ENCODE data around the gene ZFYVE9. TPM values are rescaled to one million over a fixed set of nuclear protein-coding genes. Genes with fewer than 3 reads are reported as not detected.

The ZFYVE9 gene
- total and polyA plus RNA-seq, 9 of the 15 experiments (the other 6 are each of a cell fraction or from before 2014, with no cell fraction given) = 0.52 to 14.4 (median 8.9) TPM

- peak; percentile 48 for TF ChIP-seq TFE3 (CRISPR knock-in tag; IDR thresholded peaks at IDR 0.05)
These were observed 49.6 kb downstream of the ZFYVE9 start (continued) for GRCh38 chr1:52191395-52191965.

GRCh38 chr1:52192024-52192423 lies 50.1 kb downstream of the ZFYVE9 start:
- ChIA-PET CTCF (ENCODE audit: low intra/inter-chr PET ratio) (no interaction called here), POLR2A (interaction anchor here (0.7 kb wide), 1 partner anchor 44 kb away, joined by 3 read pairs; no protein-coding TSS in a partner anchor)
- Histone ChIP-seq H2AFZ (ENCODE audit: low read depth, low read length) (no peak overlapping the region), H3K9ac (ENCODE audit: insufficient read depth in 1 of 2, low read depth in 2 of 2, low read length in 2 of 2) (no peak overlapping the region), H3K9me3 (replicated peaks; ENCODE audit: control insufficient read depth, insufficient read depth, low read depth, low read length) (no peaks in the 10 kb centered on the region), H3K36me3 (ENCODE audit: control insufficient read depth, insufficient read depth, low read length) (no peaks in the 10 kb centered on the region), H3K27me3 (ENCODE audit: control insufficient read depth in 2 of 2, insufficient read depth in 2 of 2, low read length in 2 of 2) (no peaks in the 10 kb centered on the region), H3K4me3 (no peak overlapping the region), H3K27ac (ENCODE audit: extremely low read depth, low read depth, low read length) (no peak overlapping the region), H4K20me1 (replicated peaks; ENCODE audit: control insufficient read depth, insufficient read depth, low read length) (no peaks in the 10 kb centered on the region), H3K79me2 (ENCODE audit: control insufficient read depth, insufficient read depth, low read length) (no peaks in the 10 kb centered on the region), H3K4me1 (replicated peaks in 1 of 2; ENCODE audit: control insufficient read depth in 2 of 2, insufficient read depth in 2 of 2, low read length in 2 of 2) (peaks cover 3 to 9% of the 10 kb centered on the region in 2 experiments; a peak in 3 of 5 replicates), H3K9me1 (ENCODE audit: control insufficient read depth, insufficient read depth, low read length) (no peaks in the 10 kb centered on the region), H3K4me2 (ENCODE audit: insufficient read depth, low read length) (no peak overlapping the region)
- DNase-seq (ENCODE audit: extremely low read depth in 1 of 4, low spot score in 3 of 4) (no peak), FAIRE-seq (no peak), ATAC-seq (no peak; the same call in 1 of the 3 replicates)
- 36% methylated on average over 2 of the region's 2 CpGs for WGBS (ENCODE audit: insufficient coverage, low coverage, missing lambda C conversion rate)
- intact Hi-C loops (cut with micrococcal nuclease) (no loop called here), in situ Hi-C loops (cut with MboI) (no loop called here)
- no TSS peak for BruUV-seq (replicated peaks)
- TF ChIP-seq ZC3H11A (IDR thresholded peaks at IDR 0.05; ENCODE audit: low read depth, low read length) = no peak
- no peak for TF ChIP-seq HDAC8 (tag; IDR thresholded peaks at IDR 0.05)
- TF ChIP-seq BRF1 (IDR thresholded peaks at IDR 0.05; ENCODE audit: borderline replicate concordance, extremely low read depth, insufficient read length) = no peak
- no peak for TF ChIP-seq HMGXB4 (CRISPR knock-in tag; IDR thresholded peaks at IDR 0.05)
- TF ChIP-seq ZNF316 (IDR thresholded peaks at IDR 0.05) = no peak
- no peak for TF ChIP-seq TCF3 (CRISPR knock-in tag; IDR thresholded peaks at IDR 0.05)
- no peak for TF ChIP-seq ATF3 (IDR thresholded peaks at IDR 0.05)
- TF ChIP-seq ATF3 (CRISPR knock-in tag; conservative IDR thresholded peaks at IDR 0.05) = no peak
- TF ChIP-seq FOXA1 (IDR thresholded peaks at IDR 0.05; ENCODE audit: borderline replicate concordance) = no peak
- TF ChIP-seq CUX1 (CRISPR knock-in tag; IDR thresholded peaks at IDR 0.05) = no peak

All from K562 (cell line).